ENCODE data around the gene INO80C. TPM values are rescaled to one million over a fixed set of nuclear protein-coding genes. Genes with fewer than 3 reads are reported as not detected.

The INO80C gene
- total RNA-seq, 1 experiment from 2014 or later: 51.1 TPM

DNA sequence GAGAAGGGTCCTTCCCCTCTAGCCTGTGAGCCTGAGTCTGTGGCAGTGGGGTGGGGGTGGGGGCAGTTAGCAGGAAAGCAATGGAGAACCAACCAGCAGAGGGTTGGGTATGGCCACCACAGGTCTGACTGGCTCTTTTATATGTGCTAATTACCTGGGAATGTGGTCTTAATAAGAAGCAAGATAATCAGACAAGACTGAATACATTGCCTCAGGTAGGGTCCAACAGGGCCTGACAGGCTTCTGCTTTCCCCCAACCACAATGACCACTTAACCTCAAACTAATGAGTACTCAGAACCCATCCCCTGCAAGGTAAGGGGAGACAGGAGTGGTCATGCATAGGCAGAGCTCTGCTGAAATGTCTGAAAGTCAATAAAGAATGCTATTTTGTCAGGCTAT is 44.6 kb upstream of the INO80C start:
- no peak overlapping the region for H3K56ac ChIP-seq (ENCODE audit: insufficient read length, low read depth, low read length)

More for the DNA sequence above, 44.6 kb upstream of the INO80C start:
- Mint-ChIP-seq H3K9me3 (peaks cover 3% of the 10 kb centered on the region in 2 experiments; a peak in 3 of 5 replicates), H3K4me1 (no peaks in the 10 kb centered on the region; a peak in 1 of 4 replicates), H3K36me3 (ENCODE audit: insufficient read depth in 1 of 3, low read depth in 3 of 3) (no peaks in the 10 kb centered on the region), H3K4me3 (no peak overlapping the region), H3K27me3 (ENCODE audit: low read depth) (no peaks in the 10 kb centered on the region), H3K27ac (no peak overlapping the region)
- Histone ChIP-seq H3K9me3 (ENCODE audit: control insufficient read depth, low read depth, low read length) (no peaks in the 10 kb centered on the region), H4K5ac (ENCODE audit: insufficient read length, low read depth, low read length) (no peak overlapping the region), H2BK120ac (ENCODE audit: low read depth, low read length, poor library complexity, severe bottlenecking) (no peak overlapping the region), H2BK15ac (ENCODE audit: low read depth, low read length) (no peak overlapping the region), H3K79me2 (ENCODE audit: insufficient read depth, low read length) (no peaks in the 10 kb centered on the region), H2BK12ac (ENCODE audit: insufficient read length, low read depth, low read length) (no peak overlapping the region), H3T11ph (ENCODE audit: low read length) (no peak overlapping the region), H3K79me1 (ENCODE audit: insufficient read depth, low read depth, low read length, poor library complexity, severe bottlenecking) (no peaks in the 10 kb centered on the region), H3K27me3 (ENCODE audit: insufficient read depth, low read length) (no peaks in the 10 kb centered on the region), H3K18ac (ENCODE audit: insufficient read length, low read depth, low read length) (no peak overlapping the region), H4K91ac (ENCODE audit: insufficient read length, low read depth, low read length) (no peak overlapping the region), H3K14ac (ENCODE audit: insufficient read depth, low read length) (no peak overlapping the region), H3K27ac (ENCODE audit: insufficient read length, low read depth, low read length) (no peak overlapping the region), H3K4me2 (ENCODE audit: insufficient read depth, insufficient read length, low read length) (no peak overlapping the region), H2BK20ac (ENCODE audit: low read depth, low read length, poor library complexity, severe bottlenecking) (no peak overlapping the region), H3K9ac (ENCODE audit: extremely low read depth, insufficient read length, low read length) (no peak overlapping the region), H3K4ac (ENCODE audit: low read depth, low read length) (no peak overlapping the region), H3K4me1 (ENCODE audit: insufficient read depth, low read length) (no peaks in the 10 kb centered on the region), H3K23ac (ENCODE audit: insufficient read length, low read depth, low read length) (no peak overlapping the region), H2AFZ (ENCODE audit: low read length) (no peak overlapping the region), H2BK5ac (ENCODE audit: insufficient read length, low read length) (no peak overlapping the region), H4K20me1 (ENCODE audit: control insufficient read depth, insufficient read depth, insufficient read length) (no peaks in the 10 kb centered on the region), H2AK5ac (ENCODE audit: insufficient read length, low read length) (no peak overlapping the region), H3K23me2 (ENCODE audit: insufficient read length, low read depth, low read length, poor library complexity, severe bottlenecking) (no peaks in the 10 kb centered on the region), H4K8ac (replicated peaks; ENCODE audit: insufficient read length, low read depth, low read length) (no peak overlapping the region)
- TF ChIP-seq, protein P1, sequence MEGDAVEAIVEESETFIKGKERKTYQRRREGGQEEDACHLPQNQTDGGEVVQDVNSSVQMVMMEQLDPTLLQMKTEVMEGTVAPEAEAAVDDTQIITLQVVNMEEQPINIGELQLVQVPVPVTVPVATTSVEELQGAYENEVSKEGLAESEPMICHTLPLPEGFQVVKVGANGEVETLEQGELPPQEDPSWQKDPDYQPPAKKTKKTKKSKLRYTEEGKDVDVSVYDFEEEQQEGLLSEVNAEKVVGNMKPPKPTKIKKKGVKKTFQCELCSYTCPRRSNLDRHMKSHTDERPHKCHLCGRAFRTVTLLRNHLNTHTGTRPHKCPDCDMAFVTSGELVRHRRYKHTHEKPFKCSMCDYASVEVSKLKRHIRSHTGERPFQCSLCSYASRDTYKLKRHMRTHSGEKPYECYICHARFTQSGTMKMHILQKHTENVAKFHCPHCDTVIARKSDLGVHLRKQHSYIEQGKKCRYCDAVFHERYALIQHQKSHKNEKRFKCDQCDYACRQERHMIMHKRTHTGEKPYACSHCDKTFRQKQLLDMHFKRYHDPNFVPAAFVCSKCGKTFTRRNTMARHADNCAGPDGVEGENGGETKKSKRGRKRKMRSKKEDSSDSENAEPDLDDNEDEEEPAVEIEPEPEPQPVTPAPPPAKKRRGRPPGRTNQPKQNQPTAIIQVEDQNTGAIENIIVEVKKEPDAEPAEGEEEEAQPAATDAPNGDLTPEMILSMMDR (conservative IDR thresholded peaks at IDR 0.05): no peak
- no peak for DNase-seq
